WTC11 (cell line): ENCODE results near the gene ZIC5. TPM values are rescaled to one million over a fixed set of nuclear protein-coding genes. Genes with fewer than 3 reads are reported as not detected.
A peak's percentile ranks its signal among the peaks of the same experiment; 100 is the strongest.

Source experiments
- ATAC-seq: fragments of 200-7000 bp; cut with Tn5 transposase; 2 replicates; pipeline ENCODE4 v1.10.0; 2021; ENCODE audit warnings: mild to moderate bottlenecking, moderate library complexity
- CTCF ChIA-PET: fragments of 300-600 bp; sonication (Branson Sonifier 250); formaldehyde crosslinking; loops from one replicate; lab custom pipeline; 2021; ENCODE audit warnings: antibody characterized with exemption; lab: Charles Lee
- POLR2A ChIA-PET: fragments of 350-600 bp; sonication (Branson Sonifier 250); formaldehyde crosslinking; loops from one replicate; lab custom pipeline; 2021; ENCODE audit warnings: antibody characterized with exemption; lab: Charles Lee
- DNase-seq: peaks from one replicate; pipeline ENCODE4 v3.0.0; 2021; ENCODE audit warnings: low spot score
- H3K27ac Mint-ChIP-seq: 2 replicates; pipeline ENCODE4 v1.8.0; 2021; ENCODE audit warnings: mixed read lengths
- H3K27me3 Mint-ChIP-seq: 2 replicates; pipeline ENCODE4 v1.8.0; 2021; ENCODE audit warnings: low read depth, mild to moderate bottlenecking, moderate library complexity, mixed read lengths
- H3K36me3 Mint-ChIP-seq: 2 replicates; pipeline ENCODE4 v1.8.0; 2021; ENCODE audit warnings: mixed read lengths
- H3K4me1 Mint-ChIP-seq: 2 replicates; pipeline ENCODE4 v1.8.0; 2022; ENCODE audit warnings: mixed read lengths
- H3K4me3 Mint-ChIP-seq: 2 replicates; pipeline ENCODE4 v1.8.0; 2021; ENCODE audit warnings: mild to moderate bottlenecking, moderate library complexity, mixed read lengths
- H3K9me3 Mint-ChIP-seq: 2 replicates; pipeline ENCODE4 v1.8.0; 2021; ENCODE audit warnings: mixed read lengths
- ATF1 ChIP-seq: sonication (generic); formaldehyde crosslinking; IDR thresholded peaks from 2 replicates; pipeline ENCODE4 v1.8.1; 2023; ENCODE audit warnings: mild to moderate bottlenecking, moderate library complexity, missing genetic modification reagents
- ATF2 ChIP-seq: sonication (generic); formaldehyde crosslinking; IDR thresholded peaks from 2 replicates; pipeline ENCODE4 v1.8.1; 2022; ENCODE audit warnings: low read depth, missing genetic modification reagents, borderline replicate concordance
- E2F1 ChIP-seq: sonication (generic); formaldehyde crosslinking; IDR thresholded peaks from 2 replicates; pipeline ENCODE4 v1.8.0; 2022; ENCODE audit warnings: mild to moderate bottlenecking, missing genetic modification reagents
- EMX1 ChIP-seq: fragments of 250-450 bp; sonication (Bioruptor Pico); IDR thresholded peaks from 2 replicates; pipeline ENCODE4 v1.8.0; 2021; ENCODE audit warnings: mild to moderate bottlenecking
- ETV6 ChIP-seq: sonication (generic); formaldehyde crosslinking; IDR thresholded peaks from 2 replicates; pipeline ENCODE4 v1.8.1; 2022; ENCODE audit warnings: mild to moderate bottlenecking, missing genetic modification reagents
- FOXJ3 ChIP-seq: sonication (generic); formaldehyde crosslinking; IDR thresholded peaks from 2 replicates; pipeline ENCODE4 v1.9.0; 2021; ENCODE audit warnings: missing genetic modification reagents, mild to moderate bottlenecking, borderline replicate concordance
- IRF2 ChIP-seq: sonication (generic); formaldehyde crosslinking; IDR thresholded peaks from 2 replicates; pipeline ENCODE4 v1.8.0; 2022; ENCODE audit warnings: low read depth, missing genetic modification reagents, borderline replicate concordance
- JUN ChIP-seq: sonication (generic); formaldehyde crosslinking; IDR thresholded peaks from 2 replicates; pipeline ENCODE4 v1.8.0; 2023; ENCODE audit warnings: mild to moderate bottlenecking, missing genetic modification reagents
- NFATC4 ChIP-seq: fragments of 250-450 bp; sonication (Bioruptor Pico); IDR thresholded peaks from 2 replicates; pipeline ENCODE4 v1.9.0; 2021; ENCODE audit warnings: mild to moderate bottlenecking
- NR1H2 ChIP-seq: sonication (generic); formaldehyde crosslinking; IDR thresholded peaks from 2 replicates; pipeline ENCODE4 v1.9.0; 2021; ENCODE audit warnings: mild to moderate bottlenecking, moderate library complexity, missing genetic modification reagents
- NR2C2 ChIP-seq: sonication (generic); formaldehyde crosslinking; IDR thresholded peaks from 2 replicates; pipeline ENCODE4 v1.8.0; 2022; ENCODE audit warnings: mild to moderate bottlenecking, missing genetic modification reagents
- OVOL2 ChIP-seq: fragments of 250-450 bp; sonication (Bioruptor Pico); IDR thresholded peaks from 2 replicates; pipeline ENCODE4 v1.9.0; 2021; ENCODE audit warnings: mild to moderate bottlenecking, borderline replicate concordance
- PRRX2 ChIP-seq: fragments of 250-450 bp; sonication (Bioruptor Pico); IDR thresholded peaks from 2 replicates; pipeline ENCODE4 v1.8.0; 2021; ENCODE audit warnings: mild to moderate bottlenecking
- TP53 ChIP-seq: sonication (generic); formaldehyde crosslinking; IDR thresholded peaks from 2 replicates; pipeline ENCODE4 v1.8.1; 2023; ENCODE audit warnings: mild to moderate bottlenecking, missing genetic modification reagents
- USF2 ChIP-seq: sonication (generic); formaldehyde crosslinking; IDR thresholded peaks from 2 replicates; pipeline ENCODE4 v1.8.1; 2023; ENCODE audit warnings: mild to moderate bottlenecking, missing genetic modification reagents, moderate library complexity
- ZMAT4 ChIP-seq: fragments of 250-450 bp; sonication (Bioruptor Pico); IDR thresholded peaks from 2 replicates; pipeline ENCODE4 v1.9.0; 2021; ENCODE audit warnings: mild to moderate bottlenecking
- ZNF138 ChIP-seq: sonication (generic); formaldehyde crosslinking; conservative IDR thresholded peaks from 2 replicates; pipeline ENCODE4 v1.8.1; 2022; ENCODE audit warnings: mild to moderate bottlenecking, moderate library complexity, missing genetic modification reagents
- ZNF416 ChIP-seq: fragments of 250-450 bp; sonication (Bioruptor Pico); IDR thresholded peaks from 2 replicates; pipeline ENCODE4 v1.9.0; 2021; ENCODE audit warnings: mild to moderate bottlenecking, inconsistent platforms
- ZNF532 ChIP-seq: fragments of 250-450 bp; sonication (Bioruptor Pico); IDR thresholded peaks from 2 replicates; pipeline ENCODE4 v1.9.0; 2021; ENCODE audit warnings: mild to moderate bottlenecking, borderline replicate concordance
- total RNA-seq: library from RNA; stranded (reverse); gene quantifications from 3 replicates; pipeline ENCODE4 v1.2.3, GENCODE V29; 2021
- TF ChIP-seq, protein P1 (sequence below): fragments of 200-600 bp; IDR thresholded peaks from 2 replicates; pipeline ENCODE4 v1.8.0; 2022; ENCODE audit warnings: antibody characterized with exemption
- TF ChIP-seq, protein P2 (sequence below): sonication (generic); formaldehyde crosslinking; IDR thresholded peaks from 2 replicates; pipeline ENCODE4 v1.8.1; 2022; ENCODE audit warnings: missing genetic modification reagents, borderline replicate concordance
- TF ChIP-seq, protein P3 (sequence below): sonication (generic); formaldehyde crosslinking; IDR thresholded peaks from 2 replicates; pipeline ENCODE4 v1.8.0; 2023; ENCODE audit warnings: missing genetic modification reagents

Gene ZIC5
- total RNA-seq, 1 experiment from 2014 or later, result 46.4 TPM

GRCh38 chr13:99973163-99973807, 1.7 kb upstream of the ZIC5 start (continued):
- TF ChIP-seq ZNF532 (CRISPR knock-in tag) (no peak), NR1H2 (CRISPR knock-in tag) (no peak), ZNF138 (CRISPR knock-in tag) (no peak), E2F1 (CRISPR knock-in tag) (no peak), TP53 (no peak), NR2C2 (no peak), IRF2 (no peak), USF2 (no peak), ZNF416 (CRISPR knock-in tag) (no peak)
- TF ChIP-seq, protein P1, sequence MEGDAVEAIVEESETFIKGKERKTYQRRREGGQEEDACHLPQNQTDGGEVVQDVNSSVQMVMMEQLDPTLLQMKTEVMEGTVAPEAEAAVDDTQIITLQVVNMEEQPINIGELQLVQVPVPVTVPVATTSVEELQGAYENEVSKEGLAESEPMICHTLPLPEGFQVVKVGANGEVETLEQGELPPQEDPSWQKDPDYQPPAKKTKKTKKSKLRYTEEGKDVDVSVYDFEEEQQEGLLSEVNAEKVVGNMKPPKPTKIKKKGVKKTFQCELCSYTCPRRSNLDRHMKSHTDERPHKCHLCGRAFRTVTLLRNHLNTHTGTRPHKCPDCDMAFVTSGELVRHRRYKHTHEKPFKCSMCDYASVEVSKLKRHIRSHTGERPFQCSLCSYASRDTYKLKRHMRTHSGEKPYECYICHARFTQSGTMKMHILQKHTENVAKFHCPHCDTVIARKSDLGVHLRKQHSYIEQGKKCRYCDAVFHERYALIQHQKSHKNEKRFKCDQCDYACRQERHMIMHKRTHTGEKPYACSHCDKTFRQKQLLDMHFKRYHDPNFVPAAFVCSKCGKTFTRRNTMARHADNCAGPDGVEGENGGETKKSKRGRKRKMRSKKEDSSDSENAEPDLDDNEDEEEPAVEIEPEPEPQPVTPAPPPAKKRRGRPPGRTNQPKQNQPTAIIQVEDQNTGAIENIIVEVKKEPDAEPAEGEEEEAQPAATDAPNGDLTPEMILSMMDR, result no peak
- TF ChIP-seq, protein P2, sequence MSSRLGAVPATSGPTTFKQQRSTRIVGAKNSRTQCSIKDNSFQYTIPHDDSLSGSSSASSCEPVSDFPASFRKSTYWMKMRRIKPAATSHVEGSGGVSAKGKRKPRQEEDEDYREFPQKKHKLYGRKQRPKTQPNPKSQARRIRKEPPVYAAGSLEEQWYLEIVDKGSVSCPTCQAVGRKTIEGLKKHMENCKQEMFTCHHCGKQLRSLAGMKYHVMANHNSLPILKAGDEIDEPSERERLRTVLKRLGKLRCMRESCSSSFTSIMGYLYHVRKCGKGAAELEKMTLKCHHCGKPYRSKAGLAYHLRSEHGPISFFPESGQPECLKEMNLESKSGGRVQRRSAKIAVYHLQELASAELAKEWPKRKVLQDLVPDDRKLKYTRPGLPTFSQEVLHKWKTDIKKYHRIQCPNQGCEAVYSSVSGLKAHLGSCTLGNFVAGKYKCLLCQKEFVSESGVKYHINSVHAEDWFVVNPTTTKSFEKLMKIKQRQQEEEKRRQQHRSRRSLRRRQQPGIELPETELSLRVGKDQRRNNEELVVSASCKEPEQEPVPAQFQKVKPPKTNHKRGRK (CRISPR knock-in tag), result no peak

GRCh38 chr13:99972190-99972731, 694 bp upstream of the ZIC5 start:
- Mint-ChIP-seq H3K4me3 (peak overlapping the region; percentile 81), H3K27me3 (peaks cover 16% of the 10 kb centered on the region), H3K9me3 (no peaks in the 10 kb centered on the region), H3K4me1 (peaks cover 59% of the 10 kb centered on the region), H3K36me3 (peaks cover 17% of the 10 kb centered on the region), H3K27ac (peak overlapping the region; percentile 75)
- CTCF ChIA-PET, result no interaction called here
- ATAC-seq (peak; percentile 2), DNase-seq (peak; percentile 25)
- POLR2A ChIA-PET, result interaction anchor here (3.2 kb wide), 1 partner anchor 10 kb away, joined by 67 read pairs; the partner anchor contains the start of gene ZIC2
- TF ChIP-seq ATF2 (0 out of 2 replicates have a peak, but pooled peaks have one; percentile 1), ATF1 (CRISPR knock-in tag) (peak; percentile 16; the same call in 1 of the 2 replicates), PRRX2 (no peak), ZMAT4 (no peak), EMX1 (CRISPR knock-in tag) (no peak), JUN (CRISPR knock-in tag) (no peak), NR2C2 (no peak), ETV6 (CRISPR knock-in tag) (peak; percentile 6; the same call in 1 of the 2 replicates), FOXJ3 (no peak; the same call in 1 of the 2 replicates), OVOL2 (CRISPR knock-in tag) (no peak), NFATC4 (CRISPR knock-in tag) (no peak)
- TF ChIP-seq, protein P3, sequence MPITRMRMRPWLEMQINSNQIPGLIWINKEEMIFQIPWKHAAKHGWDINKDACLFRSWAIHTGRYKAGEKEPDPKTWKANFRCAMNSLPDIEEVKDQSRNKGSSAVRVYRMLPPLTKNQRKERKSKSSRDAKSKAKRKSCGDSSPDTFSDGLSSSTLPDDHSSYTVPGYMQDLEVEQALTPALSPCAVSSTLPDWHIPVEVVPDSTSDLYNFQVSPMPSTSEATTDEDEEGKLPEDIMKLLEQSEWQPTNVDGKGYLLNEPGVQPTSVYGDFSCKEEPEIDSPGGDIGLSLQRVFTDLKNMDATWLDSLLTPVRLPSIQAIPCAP (CRISPR knock-in tag), result no peak; the same call in 1 of the 2 replicates
